ENCODE measurements around the gene WNT4.

- TF ChIP-seq CTCF (IDR thresholded peaks at IDR 0.05; ENCODE audit: low read depth, low read length) (no peak), EZH2phosphoT487 (IDR thresholded peaks at IDR 0.05; ENCODE audit: low read depth) (no peak)
These were observed 11.8 kb downstream of the WNT4 start for GRCh38 chr1:22131062-22131461.
